WTC11 (cell line): Measurements from ENCODE around the gene HHAT. TPM values are rescaled to one million over a fixed set of nuclear protein-coding genes. Genes with fewer than 3 reads are reported as not detected.
"Not testable (repeated sequence)": the region's sequence is repeated elsewhere in the genome, so short reads cannot be mapped to it uniquely, and the experiment has no call there.

Experiments used
- ATAC-seq: fragments of 200-7000 bp; cut with Tn5 transposase; 2 replicates; pipeline ENCODE4 v1.10.0; 2021; ENCODE audit warnings: mild to moderate bottlenecking, moderate library complexity
- CTCF ChIA-PET: fragments of 300-600 bp; sonication (Branson Sonifier 250); formaldehyde crosslinking; loops from one replicate; lab custom pipeline; 2021; ENCODE audit warnings: antibody characterized with exemption; lab: Charles Lee
- POLR2A ChIA-PET: fragments of 350-600 bp; sonication (Branson Sonifier 250); formaldehyde crosslinking; loops from one replicate; lab custom pipeline; 2021; ENCODE audit warnings: antibody characterized with exemption; lab: Charles Lee
- DNase-seq: peaks from one replicate; pipeline ENCODE4 v3.0.0; 2021; ENCODE audit warnings: low spot score
- H3K27ac Mint-ChIP-seq: 2 replicates; pipeline ENCODE4 v1.8.0; 2021; ENCODE audit warnings: mixed read lengths
- H3K27me3 Mint-ChIP-seq: 2 replicates; pipeline ENCODE4 v1.8.0; 2021; ENCODE audit warnings: low read depth, mild to moderate bottlenecking, moderate library complexity, mixed read lengths
- H3K36me3 Mint-ChIP-seq: 2 replicates; pipeline ENCODE4 v1.8.0; 2021; ENCODE audit warnings: mixed read lengths
- H3K4me1 Mint-ChIP-seq: 2 replicates; pipeline ENCODE4 v1.8.0; 2022; ENCODE audit warnings: mixed read lengths
- H3K4me3 Mint-ChIP-seq: 2 replicates; pipeline ENCODE4 v1.8.0; 2021; ENCODE audit warnings: mild to moderate bottlenecking, moderate library complexity, mixed read lengths
- H3K9me3 Mint-ChIP-seq: 2 replicates; pipeline ENCODE4 v1.8.0; 2021; ENCODE audit warnings: mixed read lengths
- AR ChIP-seq: fragments of 250-450 bp; sonication (Bioruptor Pico); IDR thresholded peaks from 2 replicates; pipeline ENCODE4 v1.9.0; 2021; ENCODE audit warnings: mild to moderate bottlenecking
- CREM ChIP-seq: sonication (generic); formaldehyde crosslinking; IDR thresholded peaks from 2 replicates; pipeline ENCODE4 v1.8.1; 2022; ENCODE audit warnings: mild to moderate bottlenecking, missing genetic modification reagents, moderate library complexity
- E2F5 ChIP-seq: sonication (generic); formaldehyde crosslinking; IDR thresholded peaks from 2 replicates; pipeline ENCODE4 v1.8.1; 2022; ENCODE audit warnings: mild to moderate bottlenecking, moderate library complexity, missing genetic modification reagents
- HMGA2 ChIP-seq: fragments of 250-450 bp; sonication (Bioruptor Pico); IDR thresholded peaks from 2 replicates; pipeline ENCODE4 v1.4.0; 2021; ENCODE audit warnings: mild to moderate bottlenecking, moderate library complexity
- IRF1 ChIP-seq: sonication (generic); formaldehyde crosslinking; IDR thresholded peaks from 2 replicates; pipeline ENCODE4 v1.8.0; 2023; ENCODE audit warnings: missing genetic modification reagents
- JUN ChIP-seq: sonication (generic); formaldehyde crosslinking; IDR thresholded peaks from 2 replicates; pipeline ENCODE4 v1.8.0; 2023; ENCODE audit warnings: mild to moderate bottlenecking, missing genetic modification reagents
- MXD4 ChIP-seq: fragments of 250-450 bp; sonication (Bioruptor Pico); IDR thresholded peaks from 2 replicates; pipeline ENCODE4 v1.8.0; 2021; ENCODE audit warnings: mild to moderate bottlenecking, moderate library complexity, borderline replicate concordance
- MYBL2 ChIP-seq: sonication (generic); formaldehyde crosslinking; IDR thresholded peaks from 2 replicates; pipeline ENCODE4 v1.8.1; 2023; ENCODE audit warnings: mild to moderate bottlenecking, moderate library complexity, missing genetic modification reagents
- NFATC4 ChIP-seq: fragments of 250-450 bp; sonication (Bioruptor Pico); IDR thresholded peaks from 2 replicates; pipeline ENCODE4 v1.9.0; 2021; ENCODE audit warnings: mild to moderate bottlenecking
- NR3C1 ChIP-seq: sonication (generic); formaldehyde crosslinking; conservative IDR thresholded peaks from 2 replicates; pipeline ENCODE4 v1.8.1; 2023; ENCODE audit warnings: low read depth, mild to moderate bottlenecking, missing genetic modification reagents
- TCF7 ChIP-seq: sonication (generic); formaldehyde crosslinking; IDR thresholded peaks from 2 replicates; pipeline ENCODE4 v1.8.0; 2022; ENCODE audit warnings: mild to moderate bottlenecking, low read depth, missing genetic modification reagents, moderate library complexity
- TEAD1 ChIP-seq: sonication (generic); formaldehyde crosslinking; IDR thresholded peaks from 2 replicates; pipeline ENCODE4 v1.8.0; 2022; ENCODE audit warnings: mild to moderate bottlenecking, missing genetic modification reagents
- TEAD4 ChIP-seq: sonication (generic); formaldehyde crosslinking; IDR thresholded peaks from 2 replicates; pipeline ENCODE4 v1.8.0; 2022; ENCODE audit warnings: mild to moderate bottlenecking, missing genetic modification reagents
- ZMAT4 ChIP-seq: fragments of 250-450 bp; sonication (Bioruptor Pico); IDR thresholded peaks from 2 replicates; pipeline ENCODE4 v1.9.0; 2021; ENCODE audit warnings: mild to moderate bottlenecking
- ZNF512 ChIP-seq: sonication (generic); formaldehyde crosslinking; IDR thresholded peaks from 2 replicates; pipeline ENCODE4 v1.8.1; 2022; ENCODE audit warnings: missing genetic modification reagents, borderline replicate concordance
- total RNA-seq: library from RNA; stranded (reverse); gene quantifications from 3 replicates; pipeline ENCODE4 v1.2.3, GENCODE V29; 2021

HHAT gene
- total RNA-seq, 1 experiment from 2014 or later, result 0.39 TPM

- TF ChIP-seq AR (CRISPR knock-in tag) (no peak), NR3C1 (CRISPR knock-in tag) (no peak), TCF7 (CRISPR knock-in tag) (no peak), ZMAT4 (CRISPR knock-in tag) (no peak), E2F5 (CRISPR knock-in tag) (no peak)
These were observed 329.1 kb downstream of the HHAT start (continued) for GRCh38 chr1:210657806-210658205.

GRCh38 chr1:210661520-210661919, 332.8 kb downstream of the HHAT start:
- ATAC-seq, result not testable (repeated sequence)

GRCh38 chr1:210662291-210663050, 333.8 kb downstream of the HHAT start:
- CTCF ChIA-PET, result no interaction called here
- POLR2A ChIA-PET, result no interaction called here
- Mint-ChIP-seq H3K9me3 (peaks cover 7% of the 10 kb centered on the region; the same call in 1 of the 2 replicates), H3K4me3 (no peak overlapping the region), H3K27me3 (no peaks in the 10 kb centered on the region), H3K4me1 (no peaks in the 10 kb centered on the region), H3K36me3 (no peaks in the 10 kb centered on the region), H3K27ac (no peak overlapping the region)
- no peak for DNase-seq
- TF ChIP-seq NFATC4, result no peak
- TF ChIP-seq ZNF512, result no peak
- TF ChIP-seq IRF1 (CRISPR knock-in tag), result no peak
- TF ChIP-seq HMGA2, result no peak
- no peak for TF ChIP-seq CREM
- TF ChIP-seq JUN (CRISPR knock-in tag), result no peak
- TF ChIP-seq MXD4 (CRISPR knock-in tag), result no peak
- TF ChIP-seq TEAD1 (CRISPR knock-in tag), result no peak
- no peak for TF ChIP-seq ZMAT4 (CRISPR knock-in tag)
- TF ChIP-seq MYBL2, result no peak
- TF ChIP-seq TEAD4 (CRISPR knock-in tag), result no peak
- ATAC-seq, result no peak

More at GRCh38 chr1:210661520-210661919, 332.8 kb downstream of the HHAT start:
- CTCF ChIA-PET, H3K36me3 Mint-ChIP-seq, H3K27ac Mint-ChIP-seq, POLR2A ChIA-PET, H3K4me3 Mint-ChIP-seq, H3K27me3 Mint-ChIP-seq, H3K9me3 Mint-ChIP-seq, H3K4me1 Mint-ChIP-seq, DNase-seq: not testable (repeated sequence)
